Activated T-cell treated with anti-CD3 and anti-CD28 coated beads, Interleukin-2, amount 50 U/mL, for 48 hours (primary cell): Measurements from ENCODE around the gene BAD.
"Not testable (repeated sequence)": the region's sequence is repeated elsewhere in the genome, so short reads cannot be mapped to it uniquely, and the experiment has no call there.

Experiments used
- DNase-seq, 2 experiments: peaks; one replicate each; pipeline ENCODE4 v3.0.0-alpha.2; 2020

Gene BAD

DNA sequence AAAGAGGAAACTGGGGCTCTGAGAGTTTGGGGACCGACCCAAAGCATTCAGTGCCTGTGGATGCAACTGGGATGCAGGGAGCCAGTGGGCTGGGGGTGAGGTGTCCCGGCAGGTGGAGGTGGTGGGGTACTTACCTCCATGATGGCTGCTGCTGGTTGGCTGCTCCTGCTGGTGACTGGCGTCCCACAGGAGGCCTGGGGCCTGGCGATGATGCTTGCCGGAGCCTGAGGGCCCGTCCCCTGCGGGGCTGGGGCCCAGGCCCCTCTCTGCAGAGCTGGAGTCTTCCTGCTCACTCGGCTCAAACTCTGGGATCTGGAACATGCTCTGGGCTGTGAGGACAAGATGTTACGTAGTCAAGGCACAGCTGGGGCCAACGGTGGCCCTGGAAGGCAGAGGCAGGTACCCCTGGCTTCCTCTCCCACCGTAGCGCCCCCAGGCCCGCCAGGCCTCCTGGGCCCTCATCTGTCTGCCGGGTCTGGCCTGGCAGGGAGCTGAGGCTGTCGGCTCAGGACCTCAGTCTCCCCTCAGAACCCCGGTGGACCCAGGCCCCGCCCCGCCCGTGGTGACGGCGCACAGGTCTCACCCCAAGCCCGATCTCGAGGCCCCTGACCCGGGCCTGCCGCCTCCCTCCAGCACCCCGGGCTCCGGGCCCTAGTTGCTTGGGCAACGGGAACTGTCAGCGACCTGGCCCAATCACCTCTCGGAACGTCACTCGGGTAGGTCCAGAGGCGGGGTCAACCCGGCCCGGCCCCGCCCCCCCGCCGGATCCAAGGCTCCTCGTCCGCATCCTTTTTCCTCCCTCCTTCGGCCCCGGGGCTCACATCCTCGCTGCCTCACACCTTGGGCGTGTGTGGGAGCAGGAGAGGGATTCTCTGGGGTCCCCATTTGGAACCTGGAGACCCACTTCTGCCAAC, at the start of gene BAD:
Gene BAD (minus strand): TSS at position 618 of the 914 bp plus-strand sequence. CDS start 297 bp downstream, at position 321.
- DNase-seq: peak; percentile 95 to 96

DNA sequence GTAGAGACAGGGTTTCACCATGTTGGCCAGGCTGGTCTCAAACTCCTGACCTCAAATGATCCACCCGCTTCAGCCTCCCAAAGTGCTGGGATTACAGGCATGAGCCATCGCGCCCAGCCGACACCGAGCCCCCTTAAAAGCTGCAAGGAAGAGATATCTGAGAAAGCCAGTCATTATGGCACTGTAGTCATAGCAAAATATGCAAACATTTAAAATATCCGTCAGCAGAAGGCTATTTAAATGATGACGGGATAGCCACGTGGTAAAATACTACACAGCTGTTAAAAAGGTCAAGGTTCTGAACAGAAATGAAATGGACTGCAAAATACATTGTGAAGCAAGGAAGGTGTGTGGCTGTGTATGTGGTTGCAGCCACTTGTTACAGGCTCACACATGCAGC, 49.1 kb upstream of the BAD start:
- DNase-seq: no peak

DNA sequence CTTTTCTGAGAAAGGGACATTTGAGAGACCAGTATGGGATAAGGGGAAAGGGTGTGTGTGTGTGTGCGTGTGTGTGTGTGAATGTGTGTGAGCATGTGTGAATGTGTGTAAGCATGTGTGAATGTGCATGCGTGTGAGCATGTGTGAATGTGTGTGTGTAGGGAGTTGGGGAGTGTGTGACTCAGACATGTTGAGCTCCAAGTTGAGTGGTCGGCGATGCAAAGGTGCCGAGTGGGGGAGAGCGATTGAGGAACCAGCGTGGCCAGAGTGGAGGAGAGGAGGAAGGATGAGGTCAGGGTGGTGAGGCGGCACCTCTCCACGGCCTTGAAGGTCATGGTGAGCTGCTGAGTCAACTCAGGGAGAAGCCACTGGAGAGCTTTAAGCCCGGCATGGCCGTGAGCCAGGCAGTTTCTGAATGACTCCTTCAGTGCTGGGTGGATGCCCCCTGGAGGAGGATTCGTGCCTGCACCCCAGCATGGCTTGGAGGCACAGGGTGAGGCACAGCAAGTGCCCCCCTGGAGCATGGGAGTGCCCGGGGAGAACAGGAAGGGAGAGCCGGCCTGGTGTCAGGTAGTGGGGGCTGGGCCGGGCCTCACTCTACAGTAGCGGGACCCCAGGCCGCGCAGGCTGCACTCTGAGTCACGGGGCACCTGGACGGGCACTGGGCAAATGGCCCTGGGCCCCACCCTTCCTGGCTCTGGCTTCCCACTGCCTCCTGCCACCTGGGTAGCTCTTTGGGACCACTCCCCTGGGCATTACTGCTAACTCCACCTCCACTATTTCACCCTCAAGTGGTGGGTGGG, 47.3 kb upstream of the BAD start:
- peak; percentile 89 to 91 for DNase-seq

DNA sequence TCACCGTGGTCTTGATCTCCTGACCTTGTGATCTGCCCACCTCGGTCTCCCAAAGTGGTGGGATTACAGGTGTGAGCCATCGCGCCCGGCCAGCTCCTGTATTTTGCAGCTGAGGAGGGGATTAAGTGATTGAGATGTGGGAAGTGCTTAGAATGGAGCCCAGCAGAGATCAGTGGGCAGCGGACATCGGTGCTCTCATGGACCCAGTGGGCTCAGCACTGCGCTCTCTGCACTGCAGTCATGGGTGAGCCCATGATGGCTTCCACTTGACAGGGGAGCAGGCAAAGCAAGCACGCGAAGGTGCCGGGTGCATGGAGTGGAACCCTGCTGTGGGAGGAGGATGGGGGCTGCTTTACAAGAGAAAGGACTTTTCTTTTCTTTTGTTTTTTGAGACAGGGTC, 46.4 kb upstream of the BAD start:
- no peak for DNase-seq

DNA sequence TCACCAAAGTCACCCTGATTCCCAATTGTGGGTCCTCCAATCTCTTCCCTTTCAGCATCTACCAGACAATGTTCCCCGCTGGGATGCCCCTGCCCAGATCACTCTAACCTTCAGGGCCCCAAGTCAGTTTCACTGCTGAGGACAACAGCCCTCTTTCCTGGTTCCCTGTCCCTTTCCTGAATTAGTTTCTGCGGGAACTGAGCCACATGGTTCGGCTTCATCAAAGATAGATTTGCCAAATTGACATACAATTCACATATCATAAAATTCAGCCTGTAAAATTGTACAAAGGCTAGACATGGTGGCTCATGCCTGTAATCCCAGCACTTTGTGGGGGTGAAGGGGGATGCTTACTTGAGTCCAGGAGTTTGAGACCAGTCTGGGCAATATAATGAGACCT, 43.5 kb upstream of the BAD start:
- DNase-seq: no peak

DNA sequence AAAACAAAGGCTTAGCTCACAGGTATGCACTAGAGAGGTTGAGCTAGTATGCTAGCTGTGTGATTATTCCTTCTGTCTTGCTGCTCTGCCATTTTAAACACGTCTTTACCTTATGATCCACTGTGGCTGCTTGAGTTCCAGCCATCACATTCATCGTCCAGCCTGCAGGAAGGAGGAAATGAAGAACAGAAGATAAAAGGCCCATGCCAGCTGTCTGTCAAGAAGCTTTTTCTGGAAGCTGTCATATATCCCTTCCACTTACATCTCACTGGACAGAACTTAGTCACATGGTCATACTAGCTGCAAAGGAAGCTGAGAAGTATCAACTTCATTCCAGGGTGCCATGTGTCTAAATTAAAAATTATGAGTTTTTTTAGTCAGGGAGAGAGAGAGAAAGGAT, 42.9 kb upstream of the BAD start:
- no peak for DNase-seq

DNA sequence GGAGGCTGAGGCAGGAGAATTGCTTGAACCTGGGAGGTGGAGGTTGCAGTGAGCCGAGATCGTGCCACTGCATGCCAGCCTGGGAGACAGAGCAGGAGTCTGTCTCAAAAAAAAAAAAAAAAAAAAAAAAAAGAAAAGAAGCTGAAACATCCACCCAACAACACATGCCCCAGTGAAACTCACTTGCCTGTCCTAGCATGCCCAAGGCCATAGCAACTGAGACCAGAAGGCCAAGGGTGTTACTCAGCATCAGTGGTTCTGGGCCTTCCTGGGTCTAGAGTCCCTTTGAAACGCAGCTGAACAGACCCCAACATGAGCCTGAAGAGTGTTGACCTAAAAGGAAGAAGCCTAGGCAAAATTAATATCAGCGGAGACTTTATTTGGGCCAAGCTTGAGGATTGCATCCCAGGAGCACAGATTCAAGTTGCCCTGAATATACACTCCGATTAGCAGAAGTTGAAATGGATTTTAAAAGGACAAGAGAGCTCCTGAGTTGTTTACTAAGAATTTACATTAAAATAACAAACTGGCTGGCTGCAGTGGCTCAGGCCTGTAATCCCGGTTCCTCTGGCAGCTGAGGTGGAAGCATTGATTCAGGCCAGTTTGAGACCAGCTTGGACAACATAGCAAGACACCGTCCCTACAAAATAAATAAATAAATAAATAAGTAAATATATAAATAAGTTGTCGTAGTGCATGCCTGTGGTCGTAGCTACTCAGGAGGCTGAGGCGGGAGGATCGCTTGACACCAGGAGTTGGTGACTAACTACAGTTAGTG, 40.4 kb upstream of the BAD start:
- DNase-seq: no peak

DNA sequence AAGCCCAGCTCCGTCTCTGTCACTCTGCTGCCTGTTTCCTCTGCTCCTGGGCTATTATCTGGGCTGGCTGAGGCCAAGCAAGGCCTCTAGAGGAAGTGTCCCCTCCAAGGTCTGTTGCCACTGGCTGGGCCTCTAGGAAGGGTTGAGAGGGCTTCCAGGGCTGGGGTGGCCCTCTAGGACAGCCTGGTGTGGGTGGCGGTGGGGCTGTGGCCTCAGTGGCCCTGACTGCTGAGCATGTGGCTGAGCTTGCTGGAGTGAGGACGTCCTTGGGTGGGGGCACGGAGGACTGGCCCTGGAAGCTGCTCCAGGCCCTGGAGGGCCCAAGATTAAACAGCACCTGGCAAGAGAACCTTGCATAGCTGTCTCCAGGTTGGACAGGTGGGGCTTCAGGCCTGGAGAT, 39.5 kb upstream of the BAD start:
- not testable (repeated sequence) for DNase-seq

DNA sequence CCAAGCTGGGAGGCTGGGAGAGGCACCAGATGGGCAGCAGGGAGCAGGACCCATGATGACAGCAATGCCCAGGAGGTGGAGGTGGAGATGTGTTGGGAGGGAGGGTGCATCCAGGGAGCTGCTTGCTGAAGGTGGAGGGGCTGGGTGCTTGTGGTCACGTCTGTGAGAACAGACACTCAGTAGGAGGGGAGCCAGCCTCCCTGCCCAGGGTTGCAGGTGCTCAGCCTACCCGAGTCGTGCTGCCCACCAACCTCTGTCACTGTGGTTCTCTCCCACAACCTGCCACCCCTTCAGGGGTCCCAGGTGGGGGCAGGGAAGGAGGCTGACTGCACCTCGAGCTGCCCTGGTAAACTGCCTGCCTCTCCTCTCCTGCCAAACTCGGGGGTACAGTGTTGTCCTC, 38.9 kb upstream of the BAD start:
- no peak for DNase-seq

DNA sequence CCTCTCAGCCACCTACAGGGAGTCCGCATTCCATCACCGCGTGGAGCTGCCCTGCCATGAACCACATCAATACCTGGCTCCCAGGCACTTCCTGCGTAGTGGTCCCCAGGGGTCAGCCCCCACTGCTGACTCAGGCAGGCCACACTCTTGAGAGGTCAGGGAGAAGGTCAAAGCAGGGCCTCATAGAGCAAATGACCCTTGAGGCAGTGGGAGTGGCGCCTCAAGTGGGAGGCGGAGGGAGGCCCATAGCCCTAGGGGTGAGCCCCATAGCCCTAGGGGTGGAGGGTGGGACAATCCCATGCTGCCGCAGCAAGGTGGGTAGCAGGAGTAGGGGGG, 38.4 kb upstream of the BAD start:
- no peak for DNase-seq

DNA sequence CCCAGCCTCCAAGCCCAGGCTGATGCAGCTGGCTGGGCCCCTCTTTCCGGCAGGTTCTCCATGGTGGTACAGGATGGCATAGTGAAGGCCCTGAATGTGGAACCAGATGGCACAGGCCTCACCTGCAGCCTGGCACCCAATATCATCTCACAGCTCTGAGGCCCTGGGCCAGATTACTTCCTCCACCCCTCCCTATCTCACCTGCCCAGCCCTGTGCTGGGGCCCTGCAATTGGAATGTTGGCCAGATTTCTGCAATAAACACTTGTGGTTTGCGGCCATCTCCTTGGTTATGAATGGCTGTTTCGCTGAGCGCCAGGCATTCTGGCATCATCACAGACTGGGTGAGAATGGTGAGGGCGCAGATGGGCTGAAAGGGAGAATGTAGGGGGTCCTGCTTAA, 37.1 kb upstream of the BAD start:
- no peak for DNase-seq

DNA sequence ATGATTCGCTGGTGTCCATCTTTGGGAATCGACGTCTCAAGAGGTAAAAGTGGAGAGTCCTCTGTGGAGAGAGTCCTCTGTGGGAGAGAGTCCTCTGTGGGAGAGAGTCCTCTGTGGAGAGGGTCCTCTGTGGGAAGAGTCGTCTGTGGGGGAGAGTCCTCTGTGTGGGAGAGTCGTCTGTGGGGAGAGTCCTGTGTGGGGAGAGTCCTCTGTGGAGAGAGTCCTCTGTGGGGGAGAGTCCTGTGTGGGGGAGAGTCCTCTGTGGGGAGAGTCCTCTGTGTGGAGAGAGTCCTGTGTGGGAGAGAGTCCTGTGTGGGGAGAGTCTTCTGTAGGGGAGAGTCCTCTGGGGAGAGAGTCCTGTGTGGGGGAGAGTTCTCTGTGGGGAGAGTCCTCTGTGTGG, 36.6 kb upstream of the BAD start:
- no peak for DNase-seq

DNA sequence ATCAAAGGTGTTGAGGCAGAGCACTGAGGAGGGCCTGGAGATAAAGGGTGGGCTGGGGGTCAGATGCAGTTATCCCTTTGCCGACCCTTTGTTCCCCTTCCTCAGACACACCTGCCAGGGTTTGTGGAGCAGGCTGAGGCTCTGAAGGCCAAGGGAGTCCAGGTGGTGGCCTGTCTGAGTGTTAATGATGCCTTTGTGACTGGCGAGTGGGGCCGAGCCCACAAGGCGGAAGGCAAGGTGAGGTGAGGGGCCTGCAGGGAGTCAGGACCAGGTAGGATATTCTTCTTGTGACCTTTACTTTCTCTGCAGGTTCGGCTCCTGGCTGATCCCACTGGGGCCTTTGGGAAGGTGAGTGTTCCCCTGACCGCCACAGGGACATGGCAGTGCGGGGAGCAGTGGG, 36.1 kb upstream of the BAD start:
- DNase-seq: no peak

DNA sequence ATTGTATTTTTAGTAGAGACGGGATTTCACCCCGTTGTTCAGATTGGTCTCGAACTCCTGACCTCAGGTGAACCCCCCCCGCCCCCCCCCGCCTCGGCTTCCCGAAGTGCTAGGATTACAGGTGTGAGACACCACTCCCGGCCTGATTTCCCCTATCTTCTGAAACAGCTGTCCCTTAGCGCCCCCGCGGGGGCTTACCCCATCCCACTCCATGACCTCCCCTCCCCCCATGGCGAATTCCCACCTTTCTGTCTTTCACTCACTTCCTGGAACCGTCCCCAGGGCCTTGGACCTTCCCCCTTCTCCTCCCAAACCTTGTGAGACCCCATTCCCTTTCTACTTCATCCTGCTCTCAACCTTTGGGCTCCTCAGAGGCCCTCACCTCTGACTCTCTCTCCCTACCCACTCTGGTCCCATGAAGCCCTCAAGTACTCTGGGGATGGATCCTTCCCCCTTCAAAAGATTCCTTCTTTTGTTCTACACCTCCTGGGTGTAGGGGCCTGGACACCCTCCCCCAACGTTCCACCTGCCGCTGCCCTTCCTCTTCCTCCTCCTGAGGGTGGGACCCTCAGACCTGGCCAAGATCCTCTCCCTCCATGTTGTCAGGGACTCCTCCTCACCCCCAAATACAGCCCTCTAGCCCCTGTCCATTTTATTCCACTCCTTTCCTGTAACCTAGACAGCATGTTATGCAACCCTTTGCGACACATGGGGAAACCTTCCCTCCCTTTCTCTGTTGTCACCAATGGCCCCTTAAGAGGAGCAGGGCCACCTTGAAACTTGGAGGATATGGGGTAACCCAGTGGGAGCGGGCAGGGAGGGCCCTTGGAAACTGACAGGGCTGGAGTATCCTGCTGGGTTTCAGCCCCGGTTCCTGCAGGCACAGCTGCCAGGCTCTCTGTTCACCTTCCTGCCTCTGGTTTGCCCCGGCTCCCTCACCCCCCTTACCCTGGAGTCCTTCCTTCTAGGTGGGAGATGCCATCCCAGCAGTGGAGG, 34.6 kb upstream of the BAD start:
- DNase-seq: no peak

DNA sequence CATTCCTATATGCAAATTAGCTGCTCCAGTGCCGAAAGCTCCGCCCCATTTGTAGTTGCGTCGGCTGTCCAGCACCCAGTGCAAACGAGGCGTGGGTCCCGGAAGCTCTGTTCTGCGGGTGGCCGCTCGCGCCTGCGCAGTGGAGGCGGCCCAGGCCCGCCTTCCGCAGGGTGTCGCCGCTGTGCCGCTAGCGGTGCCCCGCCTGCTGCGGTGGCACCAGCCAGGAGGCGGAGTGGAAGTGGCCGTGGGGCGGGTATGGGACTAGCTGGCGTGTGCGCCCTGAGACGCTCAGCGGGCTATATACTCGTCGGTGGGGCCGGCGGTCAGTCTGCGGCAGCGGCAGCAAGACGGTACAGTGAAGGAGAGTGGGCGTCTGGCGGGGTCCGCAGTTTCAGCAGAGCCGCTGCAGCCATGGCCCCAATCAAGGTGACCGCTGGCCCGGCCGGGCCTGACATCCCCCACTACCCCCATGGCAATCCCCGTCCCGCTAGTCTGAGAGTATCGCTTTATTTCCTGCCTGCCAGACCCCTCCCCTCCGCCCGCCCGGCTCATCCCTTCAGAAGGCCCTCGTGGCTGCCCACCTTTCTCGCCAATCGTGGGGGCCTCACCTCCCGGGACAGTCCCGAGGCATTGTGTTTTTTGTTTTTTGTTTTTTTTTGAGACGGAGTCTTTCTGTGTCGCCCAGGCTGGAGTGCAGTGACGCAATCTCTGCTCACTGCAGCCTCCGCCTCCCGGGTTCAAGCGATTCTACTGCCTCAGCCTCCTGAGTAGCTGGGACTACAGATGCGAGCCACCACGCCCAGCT, 33.7 kb upstream of the BAD start, which contains the start of gene PRDX5:
Gene PRDX5 (plus strand): TSS at position 161 of the 805 bp plus-strand sequence. CDS start 95 bp downstream, at position 256.
- peak; percentile 94 to 96 for DNase-seq

DNA sequence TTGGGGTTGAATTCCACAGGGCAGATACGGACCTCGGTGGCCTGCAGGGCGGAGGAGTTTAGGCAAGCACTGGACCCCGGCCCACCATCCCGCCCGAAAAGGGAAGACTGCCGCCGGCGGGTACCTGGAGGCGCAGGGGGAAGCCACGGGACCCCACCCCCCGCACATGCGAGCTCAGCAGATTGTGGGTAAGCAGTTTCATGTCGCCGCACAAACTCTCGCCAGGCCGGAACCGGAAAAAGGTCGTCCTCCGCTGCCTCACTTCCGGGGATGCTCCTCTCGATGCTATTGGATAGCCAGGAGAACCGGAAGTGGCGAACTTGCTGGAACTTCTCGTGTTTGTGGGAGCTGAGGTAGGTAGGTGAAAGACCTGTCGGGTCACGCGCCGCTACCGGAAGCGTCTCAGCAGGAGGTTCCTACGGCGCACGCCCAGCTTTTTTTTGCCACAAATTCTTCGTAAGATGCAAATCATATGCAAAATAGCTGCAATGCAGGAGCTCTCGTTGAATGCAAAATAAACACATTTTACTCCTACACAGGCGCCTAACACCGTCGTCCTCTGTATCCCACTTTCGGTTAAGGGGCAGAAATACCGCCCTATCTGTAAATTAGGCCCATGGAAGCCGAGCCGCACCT, 33.0 kb upstream of the BAD start, which contains the start of gene TRMT112:
Gene TRMT112 (minus strand): TSS at position 235 of the 636 bp plus-strand sequence. CDS start 33 bp downstream, at position 202.
- DNase-seq: peak; percentile 93 to 94

DNA sequence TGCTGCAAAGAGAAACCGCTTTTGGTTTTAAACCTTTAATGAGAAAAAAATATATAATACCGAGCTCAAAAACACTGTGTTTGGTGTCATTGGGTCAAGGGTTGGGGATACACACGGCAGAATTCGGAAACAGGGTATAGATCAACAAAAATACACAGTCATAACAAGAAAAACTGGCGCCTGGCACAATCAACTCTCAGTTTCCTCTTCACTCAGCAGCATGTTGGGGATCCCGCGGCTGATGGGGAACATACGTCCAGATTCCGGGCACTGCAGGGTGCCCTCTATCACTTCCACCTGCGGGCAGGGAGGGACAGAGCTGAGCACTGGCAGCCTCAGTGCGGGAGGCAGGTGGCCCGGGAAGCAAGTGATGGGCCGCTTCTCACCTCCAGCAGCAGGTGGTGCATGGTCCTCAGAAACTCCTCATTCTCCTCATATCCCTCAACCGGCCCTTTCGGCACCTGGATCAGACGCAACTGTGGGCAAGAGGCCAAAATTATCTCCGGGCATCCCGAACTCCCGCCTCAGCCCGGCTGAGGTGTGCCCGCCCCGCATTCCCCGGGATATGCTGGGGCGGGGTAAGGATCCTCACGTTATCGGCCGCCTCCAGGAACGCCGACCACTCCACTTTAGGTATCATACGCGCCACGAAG, 32.3 kb upstream of the BAD start:
- DNase-seq: peak in 1 of 2 experiments; percentile 63

DNA sequence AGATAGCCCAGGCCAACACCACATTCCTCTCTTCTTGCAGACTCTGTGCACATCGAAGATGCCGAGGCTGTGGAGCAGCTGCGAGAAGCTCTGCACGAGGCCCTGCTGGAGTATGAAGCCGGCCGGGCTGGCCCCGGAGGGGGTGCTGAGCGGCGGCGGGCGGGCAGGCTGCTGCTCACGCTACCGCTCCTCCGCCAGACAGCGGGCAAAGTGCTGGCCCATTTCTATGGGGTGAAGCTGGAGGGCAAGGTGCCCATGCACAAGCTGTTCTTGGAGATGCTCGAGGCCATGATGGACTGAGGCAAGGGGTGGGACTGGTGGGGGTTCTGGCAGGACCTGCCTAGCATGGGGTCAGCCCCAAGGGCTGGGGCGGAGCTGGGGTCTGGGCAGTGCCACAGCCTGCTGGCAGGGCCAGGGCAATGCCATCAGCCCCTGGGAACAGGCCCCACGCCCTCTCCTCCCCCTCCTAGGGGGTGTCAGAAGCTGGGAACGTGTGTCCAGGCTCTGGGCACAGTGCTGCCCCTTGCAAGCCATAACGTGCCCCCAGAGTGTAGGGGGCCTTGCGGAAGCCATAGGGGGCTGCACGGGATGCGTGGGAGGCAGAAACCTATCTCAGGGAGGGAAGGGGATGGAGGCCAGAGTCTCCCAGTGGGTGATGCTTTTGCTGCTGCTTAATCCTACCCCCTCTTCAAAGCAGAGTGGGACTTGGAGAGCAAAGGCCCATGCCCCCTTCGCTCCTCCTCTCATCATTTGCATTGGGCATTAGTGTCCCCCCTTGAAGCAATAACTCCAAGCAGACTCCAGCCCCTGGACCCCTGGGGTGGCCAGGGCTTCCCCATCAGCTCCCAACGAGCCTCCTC, 31.4 kb upstream of the BAD start:
- not testable (repeated sequence) for DNase-seq
